Measurements from ENCODE around the gene SRL. TPM values are rescaled to one million over a fixed set of nuclear protein-coding genes. Genes with fewer than 3 reads are reported as not detected.

SRL gene
- total and polyA plus RNA-seq, 8 donors = 0.12 to 0.42 (median 0.23) TPM

DNA sequence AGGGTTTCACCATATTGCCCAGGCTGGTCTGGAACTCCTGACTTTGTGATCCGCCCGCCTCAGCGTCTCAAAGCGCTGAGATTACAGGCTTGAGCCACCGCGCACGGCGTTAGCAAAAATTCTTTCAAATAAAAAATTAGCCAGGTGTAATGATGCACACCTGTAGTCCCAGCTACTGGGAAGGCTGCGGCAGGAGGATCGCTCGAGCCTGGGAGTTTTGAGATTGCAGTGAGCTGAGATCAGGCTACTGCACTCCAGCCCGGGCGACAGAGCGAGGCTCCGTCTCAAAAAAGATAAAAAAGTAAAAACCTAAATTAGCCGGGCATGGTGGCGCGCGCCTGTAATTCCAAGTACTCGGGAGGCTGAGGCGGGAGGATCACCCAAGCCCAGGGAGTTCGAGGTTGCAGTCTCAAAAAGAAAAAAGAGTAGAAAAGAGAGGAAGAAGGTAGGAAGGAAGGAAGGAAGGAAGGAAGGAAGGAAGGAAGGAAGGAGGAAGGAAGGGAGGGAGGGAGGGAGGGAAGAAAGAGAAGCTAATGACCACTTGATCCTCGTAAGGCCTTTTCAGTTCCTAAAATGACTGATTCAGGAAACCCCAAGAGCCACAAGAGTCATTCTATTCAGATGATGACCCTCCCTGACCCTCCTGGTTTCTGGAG is 59.2 kb downstream of the SRL start:
- intact Hi-C loops (cut with DNase I) = no loop called here
- Histone ChIP-seq H3K4me1 (peaks cover 0 to 4% (median 0%) of the 10 kb centered on the region in 3 donors), H3K27ac (peak overlapping the region; percentile 92 to 98 (median 94)), H3K27me3 (no peaks in the 10 kb centered on the region), H3K9me3 (no peaks in the 10 kb centered on the region), H3K36me3 (no peaks in the 10 kb centered on the region), H3K4me3 (peak overlapping the region in 3 of 4 donors; percentile 63 to 65 (median 63))
- no peak for ATAC-seq
- whole genome bisulfite sequencing, 2 donors = 92 to 93% methylated on average over 23 of the region's 23 CpGs
- FAIRE-seq = no peak
- DNase-seq = no peak
- TF ChIP-seq CTCF (IDR thresholded peaks at IDR 0.05) = no peak

DNA sequence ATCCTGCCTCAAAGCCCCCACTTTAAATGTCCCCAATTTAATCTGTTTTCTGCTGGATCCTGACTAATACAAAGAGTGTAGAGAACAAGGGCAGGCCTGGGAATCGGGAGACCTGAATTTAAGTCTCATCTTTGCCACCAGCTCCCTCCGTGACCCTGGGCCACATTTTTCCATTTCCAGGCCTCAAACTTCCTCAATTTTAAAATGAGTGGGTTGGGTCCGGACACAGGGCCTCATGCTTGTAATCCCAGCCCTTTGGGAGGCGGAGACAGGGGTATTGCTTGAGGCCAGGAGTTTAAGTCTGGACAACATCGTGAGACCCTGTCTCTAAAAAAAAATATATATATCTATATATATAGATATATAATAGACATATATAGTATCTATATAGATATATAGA is 61.4 kb downstream of the SRL start:
- 87 to 94% methylated on average over 5 of the region's 5 CpGs for WGBS, 2 donors
- H3K9me3 ChIP-seq = no peaks in the 10 kb centered on the region
- no peak for DNase-seq
- peaks cover 0 to 4% (median 0%) of the 10 kb centered on the region in 3 donors for H3K4me1 ChIP-seq
- no peak for FAIRE-seq
- intact Hi-C loops (cut with DNase I) = no loop called here
- no peak overlapping the region for H3K4me3 ChIP-seq
- ATAC-seq = no peak
- no peak for TF ChIP-seq CTCF (IDR thresholded peaks at IDR 0.05)
- H3K36me3 ChIP-seq = no peaks in the 10 kb centered on the region
- H3K27me3 ChIP-seq = no peaks in the 10 kb centered on the region
- H3K27ac ChIP-seq = no peak overlapping the region

DNA sequence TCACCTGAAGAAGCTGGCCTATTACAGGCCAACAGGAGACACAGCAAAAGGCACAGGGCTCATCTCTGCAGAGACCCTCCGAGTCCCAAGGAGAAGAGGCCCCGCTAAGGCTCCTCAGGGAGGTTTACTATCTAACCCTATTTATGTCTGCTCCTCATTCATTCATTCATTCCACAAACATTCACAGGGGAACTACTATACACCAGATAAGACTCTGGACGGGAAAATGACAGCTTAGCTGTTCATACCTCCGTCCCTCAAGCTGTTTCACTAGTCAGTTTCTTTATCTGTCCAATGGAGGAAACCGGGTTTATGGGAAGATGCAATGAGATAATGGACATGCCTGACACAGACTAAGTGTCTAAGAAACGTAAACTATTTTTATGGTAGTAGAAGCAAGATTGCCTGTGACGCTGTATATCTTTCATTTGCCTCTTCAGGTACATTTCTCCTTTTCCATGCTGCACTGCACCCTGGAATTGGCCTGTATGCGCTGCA is 62.1 kb downstream of the SRL start:
- WGBS, 2 donors = 82 to 83% methylated on average over 8 of the region's 8 CpGs
- no peaks in the 10 kb centered on the region for H3K27me3 ChIP-seq
- peaks cover 0 to 4% (median 0%) of the 10 kb centered on the region in 3 donors for H3K4me1 ChIP-seq
- no peak overlapping the region for H3K27ac ChIP-seq
- no peak for FAIRE-seq
- TF ChIP-seq CTCF (IDR thresholded peaks at IDR 0.05) = no peak
- ATAC-seq = no peak
- intact Hi-C loops (cut with DNase I) = no loop called here
- no peaks in the 10 kb centered on the region for H3K36me3 ChIP-seq
- H3K4me3 ChIP-seq = no peak overlapping the region
- H3K9me3 ChIP-seq = no peaks in the 10 kb centered on the region
- DNase-seq = no peak

DNA sequence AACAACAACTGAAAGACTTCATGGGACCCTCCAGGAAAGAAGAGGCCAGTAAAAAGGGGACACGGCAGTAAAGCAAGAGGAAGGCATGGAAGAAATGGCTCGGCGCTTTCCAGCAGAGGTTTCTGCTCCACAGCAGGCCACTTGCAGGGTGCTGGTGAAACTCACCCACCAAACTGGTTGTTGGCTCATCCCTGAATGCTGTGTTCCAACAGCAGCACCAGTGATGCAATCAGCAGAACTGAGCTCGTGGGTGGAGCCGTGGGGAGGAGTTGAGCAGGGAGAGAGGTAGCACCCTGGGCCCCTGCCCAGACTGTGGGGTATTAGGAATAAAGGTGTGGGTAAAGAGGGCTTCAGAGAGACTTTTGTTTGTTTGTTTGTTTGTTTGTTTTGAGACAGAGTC is 62.9 kb downstream of the SRL start:
- DNase-seq (no peak), ATAC-seq (no peak), FAIRE-seq (no peak)
- H3K36me3 ChIP-seq = no peaks in the 10 kb centered on the region
- H3K9me3 ChIP-seq = no peaks in the 10 kb centered on the region
- H3K4me3 ChIP-seq = no peak overlapping the region
- 78 to 83% methylated on average over 5 of the region's 5 CpGs for WGBS, 2 donors
- no peaks in the 10 kb centered on the region for H3K27me3 ChIP-seq
- no peaks in the 10 kb centered on the region for H3K4me1 ChIP-seq
- no peak for TF ChIP-seq CTCF (IDR thresholded peaks at IDR 0.05)
- no peak overlapping the region for H3K27ac ChIP-seq
- intact Hi-C loops (cut with DNase I) = no loop called here

GRCh38 chr16:4178468-4179010 is 63.3 kb downstream of the SRL start:
- FAIRE-seq (no peak), ATAC-seq (no peak), DNase-seq (no peak)
- no peaks in the 10 kb centered on the region for H3K4me1 ChIP-seq
- no peaks in the 10 kb centered on the region for H3K27me3 ChIP-seq
- H3K4me3 ChIP-seq = no peak overlapping the region
- no peaks in the 10 kb centered on the region for H3K9me3 ChIP-seq
- no peak for TF ChIP-seq CTCF (IDR thresholded peaks at IDR 0.05)
- 93 to 95% methylated on average over 9 of the region's 9 CpGs for WGBS, 2 donors
- intact Hi-C loops (cut with DNase I) = no loop called here
- H3K36me3 ChIP-seq = no peaks in the 10 kb centered on the region
- no peak overlapping the region for H3K27ac ChIP-seq
